ES-I3 (cell line): Measurements from ENCODE around the gene PHLPP1.
"Not testable (repeated sequence)": the region's sequence is repeated elsewhere in the genome, so short reads cannot be mapped to it uniquely, and the experiment has no call there.

Source experiments
- H3K36me3 ChIP-seq: 2 replicates; pipeline ENCODE4 v1.6.1; 2013; ENCODE audit warnings: mild to moderate bottlenecking, low read length, control low read depth, moderate library complexity; ENCODE audit not compliant: insufficient read depth
- H3K4me1 ChIP-seq: 2 replicates; pipeline ENCODE4 v1.6.1; 2013; ENCODE audit warnings: mild to moderate bottlenecking, control low read depth, low read length; ENCODE audit not compliant: insufficient read depth
- H3K9ac ChIP-seq: 2 replicates; pipeline ENCODE4 v1.6.1; 2013; ENCODE audit warnings: low read depth, mild to moderate bottlenecking, low read length, moderate library complexity
- H3K9me3 ChIP-seq: 2 replicates; pipeline ENCODE4 v1.6.1; 2013; ENCODE audit warnings: mild to moderate bottlenecking, low read length, moderate library complexity; ENCODE audit not compliant: control insufficient read depth, insufficient read depth

Gene PHLPP1

DNA sequence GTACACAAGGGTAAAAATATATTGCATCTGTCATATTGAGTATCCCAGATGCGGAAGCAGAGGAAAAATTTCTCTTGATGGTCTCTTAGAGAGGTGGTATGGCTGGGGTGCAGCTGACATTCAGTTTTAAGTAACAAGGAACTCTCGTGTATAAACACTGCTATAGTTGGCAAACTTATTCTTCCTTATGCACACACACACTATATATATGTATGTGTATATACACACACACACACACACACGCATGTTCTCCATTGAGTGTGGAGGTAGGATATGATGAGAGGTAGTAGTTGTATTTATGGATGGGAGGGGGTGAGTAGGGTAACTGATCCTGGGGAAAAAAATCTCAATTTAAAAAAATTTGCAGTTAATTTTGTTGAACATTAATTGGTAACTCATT is 10.6 kb downstream of the PHLPP1 start:
- H3K9ac ChIP-seq, result no peak overlapping the region
- no peaks in the 10 kb centered on the region for H3K36me3 ChIP-seq
- H3K9me3 ChIP-seq, result no peaks in the 10 kb centered on the region
- peaks cover 27% of the 10 kb centered on the region for H3K4me1 ChIP-seq

- Histone ChIP-seq H3K4me1 (peaks cover 7% of the 10 kb centered on the region; the same call in 1 of the 2 replicates), H3K9me3 (peaks cover 11% of the 10 kb centered on the region), H3K9ac (no peak overlapping the region), H3K36me3 (peaks cover 5% of the 10 kb centered on the region; the same call in 1 of the 2 replicates)
These were observed 12.9 kb downstream of the PHLPP1 start for GRCh38 chr18:62728254-62728653.

- Histone ChIP-seq H3K4me1 (no peaks in the 10 kb centered on the region; the same call in 1 of the 2 replicates), H3K36me3 (peaks cover 5% of the 10 kb centered on the region; the same call in 1 of the 2 replicates), H3K9me3 (peaks cover 11% of the 10 kb centered on the region), H3K9ac (no peak overlapping the region)
These were observed 14.4 kb downstream of the PHLPP1 start for GRCh38 chr18:62729487-62730386.

GRCh38 chr18:62730941-62731340 is 15.6 kb downstream of the PHLPP1 start:
- H3K9me3 ChIP-seq, result peaks cover 11% of the 10 kb centered on the region
- no peak overlapping the region for H3K9ac ChIP-seq
- peaks cover 5% of the 10 kb centered on the region; the same call in 1 of the 2 replicates for H3K36me3 ChIP-seq
- H3K4me1 ChIP-seq, result peaks cover 4% of the 10 kb centered on the region

- H3K9ac ChIP-seq, result no peak overlapping the region
These were observed 17.3 kb downstream of the PHLPP1 start for GRCh38 chr18:62732617-62733016.

DNA sequence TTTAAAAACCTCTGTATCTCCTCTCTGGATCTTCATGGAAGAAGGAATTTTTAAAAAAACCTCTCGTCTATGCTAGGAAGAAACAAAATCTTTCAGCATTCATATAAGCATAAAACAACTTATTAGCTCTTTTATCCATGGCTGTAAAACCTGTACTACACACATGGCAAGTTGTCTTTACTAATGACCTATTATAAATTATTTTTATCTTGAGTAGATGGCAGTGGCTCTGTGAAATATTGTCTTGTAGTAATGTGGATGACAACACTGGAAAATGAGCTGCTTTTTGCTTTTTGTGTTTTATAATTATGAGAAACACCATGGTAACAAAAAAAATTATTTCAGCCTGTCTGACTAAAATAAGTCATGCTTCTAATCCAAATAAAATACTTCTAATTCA is 18.9 kb downstream of the PHLPP1 start:
- Histone ChIP-seq H3K9ac (no peak overlapping the region), H3K36me3 (peaks cover 5% of the 10 kb centered on the region; the same call in 1 of the 2 replicates), H3K4me1 (peaks cover 20% of the 10 kb centered on the region), H3K9me3 (peaks cover 11% of the 10 kb centered on the region)

More at GRCh38 chr18:62732617-62733016, 17.3 kb downstream of the PHLPP1 start:
- H3K4me1 ChIP-seq, result peaks cover 18% of the 10 kb centered on the region
- peaks cover 11% of the 10 kb centered on the region for H3K9me3 ChIP-seq
- peaks cover 5% of the 10 kb centered on the region; the same call in 1 of the 2 replicates for H3K36me3 ChIP-seq

DNA sequence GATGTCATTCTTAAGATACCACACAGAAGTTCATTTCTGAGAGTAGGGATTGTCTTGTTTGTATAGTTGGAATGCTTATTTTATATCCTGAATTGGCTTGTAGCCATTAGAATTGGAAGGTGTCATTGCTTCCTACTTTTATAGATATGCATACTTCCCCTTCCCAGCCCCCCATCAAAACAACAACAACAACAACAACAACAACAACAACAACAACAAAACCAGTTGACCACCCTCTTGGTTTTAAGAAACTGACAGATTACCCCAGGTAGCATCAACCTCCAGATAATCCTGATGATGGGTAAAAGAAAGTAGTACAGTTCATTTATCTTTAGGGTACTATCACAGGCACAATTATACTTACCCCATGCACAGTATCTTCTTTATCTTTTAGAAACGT is 20.0 kb downstream of the PHLPP1 start:
- no peak overlapping the region for H3K9ac ChIP-seq
- H3K36me3 ChIP-seq, result peaks cover 5% of the 10 kb centered on the region; the same call in 1 of the 2 replicates
- H3K9me3 ChIP-seq, result peaks cover 11% of the 10 kb centered on the region
- peaks cover 25% of the 10 kb centered on the region for H3K4me1 ChIP-seq

GRCh38 chr18:62736077-62736855 is 20.9 kb downstream of the PHLPP1 start:
- Histone ChIP-seq H3K36me3 (peaks cover 5% of the 10 kb centered on the region; the same call in 1 of the 2 replicates), H3K4me1 (peaks cover 30% of the 10 kb centered on the region), H3K9me3 (peaks cover 10% of the 10 kb centered on the region)

DNA sequence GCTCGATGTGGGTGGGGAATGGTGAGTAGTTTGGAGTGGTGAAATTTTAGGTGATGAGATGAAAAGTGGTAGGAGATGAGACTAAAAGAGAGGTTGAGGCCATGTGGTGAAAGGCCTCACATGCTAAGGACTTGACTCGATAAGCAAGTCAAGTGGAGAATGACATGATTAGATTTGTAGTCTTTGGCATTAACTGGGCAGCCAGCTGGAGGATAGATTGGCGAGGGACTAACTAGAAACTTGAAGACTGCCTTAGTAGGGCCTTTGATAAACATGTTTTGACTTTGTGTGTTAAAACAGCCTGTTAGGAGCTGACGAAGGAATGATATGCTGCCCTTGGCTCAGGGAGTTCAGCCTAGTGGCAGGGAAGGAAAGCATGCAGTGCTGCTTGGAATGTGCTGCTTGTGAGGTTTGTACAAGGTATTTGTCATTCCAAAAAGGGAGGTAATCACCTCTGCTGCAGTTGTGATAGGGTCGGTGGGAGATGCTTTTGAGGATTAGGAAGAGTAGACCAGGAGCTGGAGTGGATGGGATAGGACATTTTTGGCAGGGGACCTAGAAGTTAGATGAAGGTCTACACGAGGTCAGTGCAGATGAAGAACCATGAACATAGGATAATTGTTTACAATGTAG is 22.0 kb downstream of the PHLPP1 start:
- no peaks in the 10 kb centered on the region for H3K36me3 ChIP-seq
- peaks cover 40% of the 10 kb centered on the region for H3K4me1 ChIP-seq
- H3K9me3 ChIP-seq, result 0 out of 2 replicates have a peak, but pooled peaks cover under 1% of the 10 kb centered on the region
- no peak overlapping the region for H3K9ac ChIP-seq

More at GRCh38 chr18:62736077-62736855, 20.9 kb downstream of the PHLPP1 start:
- no peak overlapping the region for H3K9ac ChIP-seq

DNA sequence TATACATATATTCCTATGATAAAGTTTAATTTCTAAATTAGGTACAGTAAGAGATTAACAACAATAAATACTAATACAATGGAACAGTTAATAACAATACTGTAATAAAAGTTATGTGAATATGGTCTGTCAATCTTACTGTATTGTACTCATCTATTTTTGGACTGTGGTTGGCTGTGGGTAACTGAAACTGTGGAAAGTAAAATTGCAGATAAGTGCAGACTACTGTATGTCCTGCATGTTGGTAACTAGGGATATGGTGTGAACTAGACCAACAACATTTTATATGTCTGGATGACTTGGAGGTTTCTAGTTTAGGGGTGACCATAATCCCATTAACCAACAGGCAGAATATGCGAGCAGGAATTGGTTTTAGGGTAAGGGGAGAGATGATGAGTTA is 23.3 kb downstream of the PHLPP1 start:
- Histone ChIP-seq H3K9me3 (no peaks in the 10 kb centered on the region), H3K36me3 (no peaks in the 10 kb centered on the region), H3K9ac (no peak overlapping the region), H3K4me1 (peaks cover 50% of the 10 kb centered on the region)

- H3K9ac ChIP-seq, result no peak overlapping the region
- peaks cover 62% of the 10 kb centered on the region for H3K4me1 ChIP-seq
- no peaks in the 10 kb centered on the region for H3K36me3 ChIP-seq
- H3K9me3 ChIP-seq, result no peaks in the 10 kb centered on the region
These were observed 24.6 kb downstream of the PHLPP1 start for GRCh38 chr18:62739911-62740310.

GRCh38 chr18:62740650-62741049 is 25.3 kb downstream of the PHLPP1 start:
- not testable (repeated sequence) for H3K9me3 ChIP-seq, H3K36me3 ChIP-seq, H3K9ac ChIP-seq
- H3K4me1 ChIP-seq, result peaks cover 59% of the 10 kb centered on the region

- H3K9ac ChIP-seq, result no peak overlapping the region
- H3K36me3 ChIP-seq, result no peaks in the 10 kb centered on the region
- peaks cover 56% of the 10 kb centered on the region for H3K4me1 ChIP-seq
- no peaks in the 10 kb centered on the region for H3K9me3 ChIP-seq
These were observed 25.8 kb downstream of the PHLPP1 start for GRCh38 chr18:62741118-62741566.

DNA sequence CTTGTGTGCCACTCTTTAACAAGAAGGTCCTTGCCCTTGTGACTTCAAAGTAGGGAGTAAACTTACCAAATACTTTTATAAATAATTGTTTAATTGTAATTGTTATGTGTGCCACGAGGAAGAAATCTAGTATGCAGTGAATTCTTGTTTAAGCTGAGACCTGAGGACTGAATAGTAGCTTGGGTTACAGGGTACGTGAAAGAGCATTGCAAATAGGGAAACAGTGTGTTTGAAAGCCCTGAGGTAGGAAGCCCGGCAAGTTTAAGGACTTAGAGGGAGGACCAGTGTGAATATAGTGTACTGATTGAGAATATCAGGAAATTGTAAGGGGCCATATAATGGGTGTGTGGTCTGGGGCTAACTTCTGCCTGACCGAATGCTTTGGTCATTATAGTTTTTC is 26.2 kb downstream of the PHLPP1 start:
- Histone ChIP-seq H3K36me3 (no peaks in the 10 kb centered on the region), H3K4me1 (peaks cover 51% of the 10 kb centered on the region)

More for the DNA sequence above, 26.2 kb downstream of the PHLPP1 start:
- no peaks in the 10 kb centered on the region for H3K9me3 ChIP-seq
- no peak overlapping the region for H3K9ac ChIP-seq
